Cerebellar cortex (tissue), 1 donor: ENCODE results near the gene EIF5.
A peak's percentile ranks its signal among the peaks of the same experiment; 100 is the strongest.

ENCODE experiments used
- DNase-seq: peaks from one replicate; pipeline ENCODE4 v3.0.0-alpha.2; 2015; ENCODE audit warnings: low spot score

The EIF5 gene

DNA sequence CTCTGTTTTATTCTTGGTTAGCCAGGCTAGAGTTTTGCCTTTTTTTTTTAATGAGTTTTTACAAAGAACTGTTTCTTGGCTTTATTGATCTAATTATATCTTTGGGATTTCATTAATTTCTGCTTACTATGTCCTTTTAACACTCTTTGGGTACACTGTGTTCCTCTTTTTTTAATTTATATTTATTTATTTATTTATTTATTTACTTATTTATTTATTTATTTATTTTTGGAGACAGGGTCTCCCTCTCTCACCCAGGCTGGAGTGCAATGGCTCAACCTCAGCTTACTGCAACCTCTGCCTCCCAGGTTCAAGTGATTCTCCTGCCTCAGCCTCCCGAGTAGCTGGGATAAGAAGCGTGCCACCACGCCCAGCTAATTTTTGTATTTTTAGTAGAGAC, 36.0 kb downstream of the EIF5 start:
- no peak for DNase-seq

DNA sequence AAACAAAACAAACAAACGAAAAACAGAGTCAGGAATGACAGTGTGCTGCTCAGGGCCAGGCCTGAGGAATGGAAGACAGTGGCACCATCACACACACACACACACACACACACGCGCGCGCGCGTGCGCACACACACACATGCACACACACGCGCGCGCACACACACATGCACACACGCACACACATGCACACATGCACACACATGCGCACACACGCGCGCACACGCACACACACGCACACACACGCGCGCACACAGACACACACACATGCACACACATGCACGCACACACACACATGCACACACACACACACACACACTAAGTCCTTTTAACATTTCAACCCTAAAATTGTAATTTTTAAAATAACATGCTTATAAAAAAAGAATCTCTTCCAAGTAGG, 38.0 kb downstream of the EIF5 start:
- no peak for DNase-seq

DNA sequence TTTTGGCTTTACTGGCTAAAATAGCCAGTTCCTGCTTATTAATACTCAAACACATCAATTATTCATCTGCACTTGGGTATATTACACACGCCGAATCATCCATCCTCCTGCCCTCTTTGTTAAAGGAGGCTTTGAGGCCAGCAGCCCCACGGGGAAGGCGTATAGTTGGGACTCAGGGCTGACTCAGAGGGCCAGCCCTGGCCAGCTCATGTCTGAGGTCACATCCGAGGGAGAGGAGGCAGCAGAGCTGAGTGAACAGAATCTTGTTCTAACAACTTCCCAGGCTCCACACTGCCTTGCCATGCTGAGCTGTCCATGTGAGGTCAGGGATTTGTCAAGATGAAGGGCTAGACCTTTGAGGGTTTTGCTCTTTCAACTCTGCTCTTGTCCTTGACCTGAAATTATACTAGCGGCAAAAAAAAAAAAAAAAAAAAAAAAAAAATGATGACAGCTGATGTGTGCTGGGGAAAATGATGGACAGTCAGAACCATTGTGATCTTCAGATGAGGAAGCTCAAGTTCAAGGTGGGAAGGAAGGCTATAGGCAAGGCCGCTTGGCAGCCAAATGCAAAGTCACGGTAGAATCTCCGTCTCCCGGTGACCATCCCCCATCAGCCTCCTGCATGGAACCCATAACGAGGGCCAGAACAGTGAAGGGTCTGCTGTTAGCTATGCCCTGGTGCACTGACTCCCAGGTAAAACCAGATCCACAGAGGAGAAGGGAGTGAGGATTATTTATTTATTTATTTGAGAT, 38.7 kb downstream of the EIF5 start:
- DNase-seq: no peak

DNA sequence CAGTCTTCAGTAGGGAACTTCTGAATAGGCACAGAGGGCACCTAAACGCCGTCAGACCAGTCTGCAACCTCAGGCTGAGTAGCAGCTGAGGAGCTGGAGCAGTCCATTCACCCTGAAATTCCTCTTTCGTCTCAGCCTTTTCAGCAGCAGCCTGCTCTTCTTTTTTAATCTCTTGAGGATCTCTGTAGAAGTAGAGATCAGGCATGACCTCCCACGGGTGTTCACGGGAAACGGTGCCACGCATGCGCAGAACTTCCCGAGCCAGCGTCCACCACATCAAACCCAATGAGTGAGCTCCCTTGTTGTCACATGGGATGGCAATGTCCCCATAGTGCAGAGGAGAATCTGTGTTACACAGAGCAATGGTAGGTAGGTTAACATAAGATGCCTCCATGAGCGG, 40.1 kb downstream of the EIF5 start:
- DNase-seq: no peak

DNA sequence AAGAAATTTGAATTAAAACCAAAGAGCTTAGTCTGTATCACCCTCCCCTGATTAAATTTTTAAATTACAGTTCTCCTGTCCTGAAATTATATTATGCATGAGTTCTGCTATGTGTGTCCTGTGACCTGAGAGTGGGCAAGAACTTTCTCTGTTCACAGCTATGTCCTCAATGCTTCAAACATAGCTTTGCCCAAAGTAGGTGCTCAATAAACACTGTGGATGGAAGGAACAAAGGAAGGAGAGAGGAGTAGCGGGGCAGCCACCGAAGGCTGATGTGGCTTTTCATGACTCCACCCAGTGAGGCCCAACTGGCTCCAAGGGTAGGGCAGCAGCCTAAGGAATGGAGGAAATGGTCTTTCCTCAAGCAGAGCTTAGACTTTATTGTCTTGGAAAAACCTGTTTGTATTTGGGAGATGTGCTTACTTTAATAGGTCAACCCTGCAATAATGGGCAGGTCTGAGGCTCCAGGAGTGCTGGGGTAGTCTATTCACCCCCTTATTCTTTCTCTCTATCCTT, 43.5 kb downstream of the EIF5 start:
- no peak for DNase-seq

DNA sequence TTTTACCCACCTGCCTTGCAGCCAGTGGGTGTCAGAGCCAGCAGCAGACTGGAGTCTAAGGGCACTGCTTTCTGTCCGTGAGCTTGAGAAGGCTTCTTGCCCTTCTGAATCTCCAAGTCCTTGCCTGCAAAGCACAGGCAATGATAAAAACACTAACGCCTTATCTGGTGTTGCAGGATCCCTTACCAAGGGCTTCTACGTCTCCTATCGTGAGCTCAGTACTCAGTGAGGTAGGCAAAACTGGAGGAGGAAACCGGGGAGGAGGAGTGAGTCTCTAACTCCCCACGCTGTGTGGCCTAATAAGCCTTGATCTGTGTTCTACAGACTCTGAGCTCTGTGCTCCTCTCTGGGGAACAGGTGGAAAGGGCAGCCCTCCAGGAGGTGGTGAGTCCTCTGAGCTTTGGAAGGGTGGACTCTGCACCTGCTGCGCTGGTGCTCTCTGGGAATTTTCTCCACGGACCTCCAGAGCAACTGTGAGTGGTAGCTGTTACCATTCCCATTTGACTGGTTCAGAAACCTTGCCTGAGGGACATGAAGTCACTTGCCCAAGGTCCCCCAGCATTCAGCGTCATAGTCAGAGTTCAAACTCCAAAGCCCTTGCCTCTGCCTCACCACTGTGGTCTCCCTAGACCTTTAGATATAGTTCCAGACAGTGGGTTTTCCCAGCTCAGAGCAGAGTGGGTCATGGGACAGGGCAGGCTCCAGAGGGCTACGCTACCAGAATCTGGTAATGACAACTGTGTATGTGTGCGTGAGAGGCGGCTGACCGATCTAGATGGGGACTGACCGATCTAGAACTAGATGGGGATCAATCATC, 44.2 kb downstream of the EIF5 start:
- no peak for DNase-seq

DNA sequence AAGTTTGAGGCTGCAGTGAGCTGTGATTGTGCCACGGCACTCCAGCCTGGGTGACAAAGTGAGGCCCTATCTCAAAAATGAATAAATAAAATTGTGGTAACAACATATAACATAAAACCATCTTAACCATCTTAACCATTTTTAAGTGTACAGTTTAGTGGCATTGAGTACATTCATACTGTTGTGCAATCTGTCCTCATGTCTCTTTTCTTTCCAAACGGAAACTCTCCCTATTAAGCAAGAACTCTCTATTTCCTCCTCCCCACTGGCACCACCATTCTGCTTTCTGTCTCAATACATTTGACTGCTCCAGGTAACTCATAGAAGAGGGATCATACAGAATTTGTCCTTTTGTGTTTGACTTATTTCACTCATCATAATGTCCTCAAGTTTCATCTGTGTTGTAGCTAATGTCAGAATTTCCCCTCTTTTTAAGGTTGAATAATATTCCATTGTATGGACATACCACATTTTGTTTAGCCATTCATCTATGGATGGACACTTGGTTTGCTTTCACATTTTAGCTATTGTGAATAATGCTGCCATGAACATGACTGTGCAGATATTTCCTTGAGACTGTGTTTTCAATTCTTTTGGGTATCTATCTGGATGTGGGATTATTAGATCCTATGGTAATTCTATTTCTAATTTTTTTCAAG, 46.8 kb downstream of the EIF5 start:
- DNase-seq: no peak

DNA sequence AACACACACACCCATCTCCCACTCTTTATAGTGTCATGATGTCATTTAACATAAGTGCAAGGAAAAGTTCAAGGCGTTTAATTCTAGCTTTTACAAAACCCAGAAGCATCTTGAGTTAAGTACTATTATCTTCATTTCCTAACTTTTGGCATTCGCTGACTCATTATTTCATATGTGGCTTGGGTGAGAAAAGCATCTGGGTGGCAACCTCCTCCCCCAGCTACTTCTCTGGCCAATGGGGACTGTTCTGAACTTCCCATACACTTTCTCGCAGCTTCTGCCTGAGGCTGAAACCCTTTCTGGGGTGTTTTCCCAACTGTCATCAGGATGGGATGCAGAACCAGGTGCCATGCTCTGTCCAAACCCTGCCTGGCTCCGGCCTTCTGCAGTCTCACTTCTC, 48.3 kb downstream of the EIF5 start:
- no peak for DNase-seq

DNA sequence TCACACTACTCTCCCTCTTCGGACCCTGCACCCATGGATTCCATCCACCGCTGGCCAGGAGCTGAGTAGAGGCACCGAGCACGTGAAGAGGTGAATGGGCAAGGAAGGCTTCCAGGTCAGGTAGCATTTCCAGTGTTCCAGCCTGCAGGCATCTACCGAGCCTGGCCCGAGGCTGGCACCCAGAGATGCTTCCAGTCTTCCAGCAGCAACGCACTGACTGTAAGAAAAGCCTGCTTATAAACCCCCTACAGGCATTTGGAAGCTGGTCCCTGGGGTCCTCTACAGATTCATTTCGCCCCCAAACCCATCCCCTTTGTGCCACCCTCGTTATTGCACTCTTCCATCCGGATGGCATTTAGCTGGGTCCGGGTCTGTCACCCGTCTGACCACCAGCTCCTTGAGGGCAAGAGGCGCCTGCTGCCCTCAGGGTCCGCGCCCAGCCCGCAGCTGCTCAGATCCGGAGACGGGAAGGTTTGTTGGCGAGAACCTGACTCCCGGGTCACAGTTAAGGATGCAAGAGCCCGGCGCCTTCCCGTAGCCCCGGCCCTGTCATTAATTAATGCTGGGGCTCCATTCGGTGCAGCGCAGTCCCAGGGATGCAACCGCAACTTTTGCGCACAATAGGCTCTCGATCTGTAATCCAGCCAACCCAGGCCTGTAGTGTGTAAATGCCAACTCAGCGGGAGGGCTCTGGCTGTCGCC, 50.6 kb downstream of the EIF5 start:
- no peak for DNase-seq

DNA sequence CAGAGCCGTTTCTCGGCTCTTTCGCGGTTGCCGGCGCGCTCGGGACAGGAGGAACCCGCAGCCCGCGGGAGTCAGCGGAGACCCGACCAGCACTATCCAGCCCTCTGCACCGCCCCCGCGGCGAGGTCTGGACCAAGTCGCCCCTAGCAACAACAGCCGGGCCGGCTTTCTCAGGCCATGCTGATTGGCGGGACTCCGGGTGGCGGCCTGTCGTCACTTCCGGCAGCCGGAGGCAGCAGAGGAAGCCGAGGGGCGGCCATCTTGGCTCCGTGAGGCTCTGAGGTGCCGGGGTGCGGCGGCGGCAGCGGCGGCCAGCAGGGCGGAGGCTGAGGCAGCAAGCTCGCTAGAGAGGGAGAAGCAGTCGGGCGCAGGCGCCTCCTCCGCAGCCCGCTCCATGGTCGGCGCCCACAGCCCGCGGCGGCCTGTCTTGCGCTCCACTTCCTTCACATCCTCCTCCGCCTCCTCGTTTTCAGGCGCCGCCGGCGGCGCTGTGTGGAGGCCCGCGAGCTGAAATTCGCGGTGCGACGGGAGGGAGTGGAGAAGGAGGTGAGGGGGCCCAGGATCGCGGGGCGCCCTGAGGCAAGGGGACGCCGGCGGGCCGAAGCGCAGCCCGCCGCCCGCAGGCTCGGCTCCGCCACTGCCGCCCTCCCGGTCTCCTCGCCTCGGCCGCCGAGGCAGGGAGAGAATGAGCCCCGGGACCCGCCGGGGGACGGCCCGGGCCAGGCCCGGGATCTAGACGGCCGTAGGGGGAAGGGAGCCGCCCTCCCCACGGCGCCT, 51.3 kb downstream of the EIF5 start, which contains the start of gene MARK3:
Gene MARK3 (plus strand): TSS at position 264 of the 777 bp plus-strand sequence. CDS start 615 bp downstream, outside the sequence.
- DNase-seq: peak; percentile 96

DNA sequence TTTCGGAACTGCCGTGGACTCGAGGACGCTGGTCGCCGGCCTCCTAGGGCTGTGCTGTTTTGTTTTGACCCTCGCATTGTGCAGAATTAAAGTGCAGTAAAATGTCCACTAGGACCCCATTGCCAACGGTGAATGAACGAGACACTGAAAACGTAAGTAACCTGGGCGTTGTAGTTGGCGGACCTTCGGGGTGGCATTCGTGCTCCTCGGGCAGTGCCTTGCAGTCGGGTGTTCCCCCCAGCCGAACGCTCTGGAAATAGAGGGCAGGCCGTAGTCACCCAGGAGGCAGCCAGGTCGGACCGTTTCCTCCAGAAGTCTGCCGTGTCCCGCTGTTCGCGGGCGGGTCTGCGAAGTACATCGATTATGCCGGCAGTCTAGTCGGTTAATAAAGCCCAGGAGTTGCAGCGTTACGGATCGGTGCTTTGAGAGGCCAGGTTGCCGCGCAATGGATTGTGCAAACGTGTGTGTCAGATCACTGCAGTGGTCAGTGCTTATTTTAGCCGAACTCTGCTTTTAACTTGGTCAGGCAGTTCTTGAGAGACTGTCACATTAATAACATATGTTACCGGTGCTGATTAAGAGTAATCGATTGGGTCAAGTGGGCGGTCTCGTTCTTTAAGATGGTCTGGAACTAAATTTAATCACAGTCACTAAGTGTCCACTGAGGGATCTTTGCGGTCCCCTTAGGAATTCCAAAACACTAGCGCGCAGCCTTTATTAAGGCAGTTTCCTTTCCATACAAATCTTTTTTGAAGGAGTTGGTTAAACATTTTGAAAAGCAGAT, 52.1 kb downstream of the EIF5 start:
- DNase-seq: no peak

DNA sequence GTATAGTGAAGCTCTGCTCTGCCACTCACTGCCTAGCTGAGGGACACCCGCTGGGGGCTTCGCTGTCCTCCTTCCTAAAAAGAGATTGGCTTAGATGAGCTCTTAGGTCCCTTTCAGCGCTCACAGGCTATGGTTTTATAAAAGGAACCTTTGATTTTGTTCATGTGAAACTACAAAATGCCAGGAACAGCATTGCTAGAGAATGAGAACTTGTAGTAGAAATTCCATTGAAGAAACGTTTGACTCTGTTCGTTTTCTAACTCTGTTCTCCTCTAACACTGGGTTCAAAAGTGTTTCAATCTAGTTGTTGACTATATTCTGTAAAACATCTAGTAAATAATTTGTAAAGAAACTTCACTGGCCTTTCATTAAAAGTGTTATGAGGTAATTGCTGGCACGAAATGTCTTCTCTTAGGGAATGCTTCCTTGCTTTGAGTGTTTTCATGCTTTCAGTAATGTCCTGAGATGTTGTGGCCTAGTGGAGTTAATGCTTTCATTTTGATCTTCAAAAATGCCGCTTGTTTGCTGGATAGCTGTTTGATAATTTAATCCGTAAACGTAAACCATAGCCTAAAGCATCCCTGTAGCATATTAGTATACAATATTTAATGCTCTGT, 52.8 kb downstream of the EIF5 start:
- DNase-seq: peak; percentile 30

DNA sequence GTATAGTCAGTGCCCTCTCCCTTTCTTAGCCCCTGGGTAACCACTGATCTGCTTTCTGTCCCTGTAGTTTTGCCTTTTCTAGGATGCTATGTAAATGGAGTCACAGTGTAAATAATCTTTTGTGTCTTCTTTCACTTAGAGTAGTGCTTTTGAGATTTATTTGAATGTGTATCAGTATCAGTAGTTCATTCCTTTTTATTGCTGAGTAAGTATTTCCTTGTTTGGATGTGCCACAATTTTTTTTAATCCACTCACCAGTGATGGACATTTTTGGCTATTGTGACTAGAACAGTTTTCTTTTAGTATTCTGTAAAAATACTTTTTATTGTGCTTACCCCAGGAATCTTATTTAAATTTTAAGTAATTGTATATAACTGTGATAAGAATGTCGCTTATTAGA, 54.6 kb downstream of the EIF5 start:
- DNase-seq: no peak

DNA sequence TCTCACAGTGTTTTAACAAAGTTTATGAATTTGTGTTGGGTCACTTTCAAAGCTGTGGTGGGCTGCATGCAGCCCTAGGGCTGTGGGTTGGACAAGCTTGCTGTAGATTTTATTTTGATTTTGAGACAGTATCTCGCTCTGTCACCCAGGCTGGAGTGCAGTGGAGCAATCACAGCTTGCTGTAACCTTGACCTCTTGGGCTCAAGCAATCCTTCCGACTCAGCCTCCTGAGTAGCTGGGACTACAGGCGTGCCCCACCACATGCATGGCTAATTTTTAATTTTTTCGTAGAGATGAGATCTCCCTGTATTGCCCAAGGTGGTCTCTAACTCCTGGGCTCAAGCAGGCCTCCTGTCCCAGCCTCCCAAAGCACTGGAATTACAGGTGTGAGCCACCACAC, 56.6 kb downstream of the EIF5 start:
- no peak for DNase-seq

DNA sequence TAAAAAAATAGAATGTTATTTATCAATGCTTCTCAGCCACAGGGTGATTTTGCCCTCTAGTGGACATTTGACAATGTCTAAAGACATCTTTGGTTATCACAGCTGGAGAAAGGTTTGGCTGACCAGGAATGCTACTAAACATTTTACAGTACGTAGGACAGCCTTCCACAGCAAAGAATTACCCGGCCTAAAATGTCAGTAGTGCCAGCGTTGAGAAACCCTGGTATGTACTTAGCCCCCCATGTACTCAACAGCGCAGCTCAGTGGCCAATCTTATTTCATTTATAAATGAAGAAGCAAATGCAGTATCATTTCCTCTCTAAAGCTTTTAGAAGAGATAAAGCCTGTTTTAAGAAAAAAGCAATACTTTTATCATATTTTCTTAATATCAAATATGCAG, 57.0 kb downstream of the EIF5 start:
- peak; percentile 66 for DNase-seq

DNA sequence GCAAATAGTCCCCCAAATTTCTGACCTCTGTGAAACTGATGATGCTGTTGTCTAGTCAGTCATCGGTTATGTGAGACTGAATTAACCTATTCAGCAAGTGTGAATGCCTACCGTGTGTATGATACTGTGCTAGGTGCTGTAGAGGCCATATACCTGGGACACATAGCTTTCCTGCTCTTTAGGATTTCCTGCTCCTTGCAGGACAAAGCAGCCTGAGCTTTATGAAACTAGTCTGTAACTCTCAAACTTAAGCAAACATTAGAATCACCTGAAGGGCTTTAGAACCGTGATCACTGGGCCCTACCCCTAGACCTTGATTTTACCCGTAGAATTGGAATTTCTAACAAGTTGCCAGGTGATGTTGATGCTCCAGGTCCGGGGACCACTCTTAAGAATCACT, 58.1 kb downstream of the EIF5 start:
- no peak for DNase-seq

DNA sequence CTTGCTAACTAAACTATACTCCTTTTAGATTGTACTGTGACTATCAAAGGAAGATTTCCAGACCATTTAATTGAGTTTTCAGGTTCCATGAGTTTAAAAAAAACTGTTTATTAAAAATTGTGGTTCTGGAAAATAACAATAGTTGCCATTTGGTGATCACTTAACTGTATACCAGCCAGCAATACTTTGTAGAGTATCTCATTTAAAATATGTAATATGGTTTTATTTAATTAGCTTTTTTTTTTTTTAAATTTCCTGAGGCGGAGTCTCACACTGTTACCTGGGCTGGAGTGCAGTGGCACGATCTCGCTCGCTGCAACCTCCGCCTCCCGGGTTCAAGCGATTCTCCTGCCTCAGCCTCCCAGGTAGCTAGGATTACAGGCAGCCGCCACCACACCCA, 58.5 kb downstream of the EIF5 start:
- DNase-seq: no peak

DNA sequence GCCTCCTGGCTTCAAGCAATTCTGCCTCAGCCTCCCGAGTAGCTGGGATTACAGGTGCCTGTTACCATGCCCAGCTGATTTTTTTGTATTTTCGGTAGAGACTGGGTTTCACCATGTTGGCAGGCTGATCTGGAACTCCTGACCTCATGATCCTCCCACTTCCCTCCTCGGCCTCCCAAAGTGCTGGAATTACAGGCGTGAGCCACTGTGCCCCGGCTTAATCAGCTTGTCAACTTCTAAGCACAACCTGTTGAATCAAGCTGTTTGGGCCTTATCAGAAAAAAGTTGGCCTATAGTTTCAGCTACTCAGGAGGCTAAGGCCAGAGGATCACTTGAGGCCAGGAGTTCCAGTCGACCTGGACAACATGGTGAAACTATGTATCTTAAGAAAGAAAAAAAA, 59.0 kb downstream of the EIF5 start:
- DNase-seq: no peak

DNA sequence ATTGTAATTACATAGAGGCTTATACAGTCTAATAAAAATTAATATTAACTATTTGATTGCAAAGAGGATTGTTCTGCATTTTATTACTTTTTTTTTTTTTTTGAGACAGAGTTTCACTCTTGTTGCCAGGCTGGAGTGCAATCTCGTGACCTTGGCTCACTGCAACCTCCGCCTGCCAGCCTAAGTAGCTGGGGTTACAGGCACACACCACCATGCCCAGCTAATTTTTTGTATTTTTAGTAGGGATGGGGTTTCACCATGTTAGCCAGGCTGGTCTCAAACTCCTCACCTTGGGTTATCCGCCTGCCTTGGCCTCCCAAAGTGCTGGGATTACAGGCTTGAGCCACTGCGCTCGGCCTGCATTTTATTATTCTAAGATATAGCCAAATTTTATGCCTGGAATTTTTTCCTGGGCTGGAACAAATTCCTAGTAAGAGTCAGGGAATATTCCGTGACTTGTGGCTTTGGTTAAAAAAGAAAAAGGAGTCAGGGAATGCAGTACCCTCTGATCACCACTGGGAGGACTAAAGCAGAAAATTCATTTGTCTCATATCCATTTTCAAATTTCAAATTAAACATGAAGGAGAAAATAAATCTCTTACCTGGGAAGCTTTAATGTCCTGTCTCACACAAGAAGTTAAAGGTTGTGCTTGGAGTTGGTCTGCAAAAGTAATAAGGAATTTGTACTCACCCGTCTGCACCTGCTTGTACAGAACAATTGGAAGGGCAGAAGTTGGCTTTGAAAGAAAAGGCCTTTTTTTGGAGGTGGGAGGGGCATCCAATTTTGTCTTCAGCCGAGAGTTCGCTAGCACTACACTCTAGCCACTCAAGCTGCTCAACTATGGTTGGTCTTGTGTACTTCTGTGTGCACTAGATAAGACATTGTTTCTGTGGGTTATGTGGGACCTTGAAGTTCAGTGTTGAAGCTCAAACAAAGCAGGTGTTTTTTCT, 59.9 kb downstream of the EIF5 start:
- peak; percentile 60 for DNase-seq
